GM12873 (cell line): ENCODE data around the gene USP24.

Experiments used
- CTCF ChIP-seq: IDR thresholded peaks from 2 replicates; pipeline ENCODE4 v1.5.1; 2012; ENCODE audit warnings: low read depth, mild to moderate bottlenecking, moderate library complexity, low read length, control low read depth; ENCODE audit not compliant: insufficient read depth; ENCODE audit errors: missing control alignments

Gene USP24

GRCh38 chr1:55225228-55225627 is 10.1 kb upstream of the USP24 start:
- no peak for TF ChIP-seq CTCF

GRCh38 chr1:55224729-55225128 is 9.6 kb upstream of the USP24 start:
- no peak for TF ChIP-seq CTCF

GRCh38 chr1:55222152-55222551 is 7.0 kb upstream of the USP24 start:
- TF ChIP-seq CTCF, result no peak

GRCh38 chr1:55217226-55217986 is 2.2 kb upstream of the USP24 start:
- TF ChIP-seq CTCF, result no peak

- no peak for TF ChIP-seq CTCF
Measured at GRCh38 chr1:55216096-55216495, 932 bp upstream of the USP24 start.

GRCh38 chr1:55214934-55215193 is 300 bp downstream of the USP24 start:
- TF ChIP-seq CTCF, result no peak

GRCh38 chr1:55214212-55214933 is 791 bp downstream of the USP24 start:
- no peak for TF ChIP-seq CTCF
